HG02852 (cell line): ENCODE measurements around the gene GAST.
A peak's percentile ranks its signal among the peaks of the same experiment; 100 is the strongest.

Experiments
- ATAC-seq: cut with Tn5 transposase; IDR thresholded peaks from one replicate; pipeline ENCODE4 v1.9.1; 2021; ENCODE audit warnings: mild to moderate bottlenecking, moderate library complexity; ENCODE audit not compliant: unreplicated experiment

The GAST gene

GRCh38 chr17:41707803-41708669 lies 4.1 kb upstream of the GAST start:
- no peak for ATAC-seq

GRCh38 chr17:41710472-41711090 lies 1.6 kb upstream of the GAST start:
- no peak for ATAC-seq

GRCh38 chr17:41717408-41718286 lies 5.5 kb downstream of the GAST start:
- ATAC-seq = no peak

DNA sequence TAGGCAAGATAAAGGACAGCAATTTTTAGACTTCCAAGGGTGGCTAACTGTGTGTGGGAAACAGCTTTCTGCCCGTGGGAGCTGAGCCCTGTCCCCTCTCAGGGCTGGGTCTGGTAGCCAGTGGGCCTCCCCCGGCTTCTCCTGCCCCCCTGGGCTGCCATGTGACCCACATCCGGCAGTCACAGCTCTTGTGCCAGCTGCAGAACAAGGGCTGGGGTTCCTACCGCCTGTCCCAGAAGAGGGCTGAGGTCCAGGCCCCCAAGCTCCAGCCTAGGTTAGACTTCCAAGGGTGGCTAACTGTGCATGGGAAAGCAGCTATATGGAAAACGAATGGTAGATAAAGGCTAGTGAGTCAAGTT lies 6.1 kb downstream of the GAST start:
- no peak for ATAC-seq

DNA sequence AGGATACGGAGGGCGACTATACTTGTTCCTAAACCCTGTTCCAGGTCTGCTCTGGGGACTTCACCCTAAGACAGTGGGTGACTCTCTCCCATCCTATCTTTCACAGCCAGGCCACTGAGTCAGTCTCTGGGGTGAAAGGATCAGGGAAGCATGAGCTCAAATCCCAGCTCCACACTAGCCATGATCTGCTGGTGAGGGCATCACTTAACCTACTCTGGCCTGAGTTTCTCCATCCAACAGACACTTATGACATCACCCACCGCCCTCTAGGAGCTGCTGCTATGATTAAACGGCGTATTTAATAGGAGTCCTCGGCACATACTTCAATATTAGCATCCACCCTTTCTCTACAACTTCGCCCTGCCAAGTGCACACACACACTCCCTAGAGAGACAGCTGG lies 10.1 kb downstream of the GAST start:
- ATAC-seq = no peak

DNA sequence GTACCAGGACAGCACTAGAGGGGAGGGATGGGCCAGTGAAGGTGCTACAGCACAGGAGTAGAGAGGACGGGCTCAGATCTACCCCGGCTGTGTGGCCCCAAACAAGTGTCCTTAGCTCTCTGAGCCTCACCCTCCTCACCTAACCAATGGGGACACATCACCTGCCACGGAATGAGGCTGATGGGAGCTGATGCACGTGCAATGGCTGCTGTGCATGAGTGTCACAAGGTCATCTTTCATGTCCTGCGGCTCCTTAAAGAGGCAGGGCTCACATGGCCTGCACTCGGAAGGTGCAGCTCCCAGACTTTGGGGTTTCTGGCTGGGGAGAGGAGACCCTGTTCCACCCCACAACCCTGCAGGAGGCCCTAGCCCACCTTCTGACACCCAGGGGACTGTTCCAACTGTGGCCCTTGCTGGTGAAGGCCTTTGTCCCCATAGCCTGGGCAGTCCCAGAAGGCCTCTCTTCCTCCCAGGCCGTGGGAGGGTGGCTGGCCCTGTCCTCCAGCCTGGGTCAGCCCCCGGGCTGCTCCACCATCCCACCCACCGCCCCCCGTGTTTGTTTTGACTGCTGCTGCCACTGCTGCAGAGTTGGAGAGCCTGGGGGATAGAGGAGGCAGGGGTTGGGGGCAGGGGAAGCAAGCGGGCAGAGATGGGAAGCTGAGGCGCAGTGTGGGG lies 11.8 kb downstream of the GAST start:
- ATAC-seq = no peak

GRCh38 chr17:41724476-41725050 lies 12.4 kb downstream of the GAST start:
- no peak for ATAC-seq

GRCh38 chr17:41725134-41725533 lies 13.0 kb downstream of the GAST start:
- no peak for ATAC-seq

- no peak for ATAC-seq
Measured at GRCh38 chr17:41728056-41728455, 15.9 kb downstream of the GAST start.

GRCh38 chr17:41730479-41730878 lies 18.3 kb downstream of the GAST start:
- no peak for ATAC-seq

DNA sequence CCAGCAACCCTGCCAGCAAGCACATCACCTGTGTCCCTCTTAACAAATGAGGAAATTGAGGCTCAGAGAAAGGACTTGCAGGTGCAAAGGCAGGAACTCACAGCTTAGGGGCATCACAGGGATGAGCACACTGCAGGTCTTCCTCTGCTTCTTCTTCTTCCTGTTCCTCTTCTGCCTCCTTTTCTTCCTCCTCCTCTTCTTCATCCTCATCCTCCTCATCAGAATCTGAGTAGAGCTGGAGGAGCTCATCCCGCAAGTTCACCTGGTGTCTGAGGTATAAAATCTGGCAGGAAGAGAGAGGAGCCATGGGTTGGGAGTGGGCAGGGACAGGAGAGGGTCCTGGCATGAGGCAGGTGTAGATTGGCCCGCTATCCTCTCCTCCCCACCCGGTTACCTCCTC lies 19.7 kb downstream of the GAST start:
- no peak for ATAC-seq

DNA sequence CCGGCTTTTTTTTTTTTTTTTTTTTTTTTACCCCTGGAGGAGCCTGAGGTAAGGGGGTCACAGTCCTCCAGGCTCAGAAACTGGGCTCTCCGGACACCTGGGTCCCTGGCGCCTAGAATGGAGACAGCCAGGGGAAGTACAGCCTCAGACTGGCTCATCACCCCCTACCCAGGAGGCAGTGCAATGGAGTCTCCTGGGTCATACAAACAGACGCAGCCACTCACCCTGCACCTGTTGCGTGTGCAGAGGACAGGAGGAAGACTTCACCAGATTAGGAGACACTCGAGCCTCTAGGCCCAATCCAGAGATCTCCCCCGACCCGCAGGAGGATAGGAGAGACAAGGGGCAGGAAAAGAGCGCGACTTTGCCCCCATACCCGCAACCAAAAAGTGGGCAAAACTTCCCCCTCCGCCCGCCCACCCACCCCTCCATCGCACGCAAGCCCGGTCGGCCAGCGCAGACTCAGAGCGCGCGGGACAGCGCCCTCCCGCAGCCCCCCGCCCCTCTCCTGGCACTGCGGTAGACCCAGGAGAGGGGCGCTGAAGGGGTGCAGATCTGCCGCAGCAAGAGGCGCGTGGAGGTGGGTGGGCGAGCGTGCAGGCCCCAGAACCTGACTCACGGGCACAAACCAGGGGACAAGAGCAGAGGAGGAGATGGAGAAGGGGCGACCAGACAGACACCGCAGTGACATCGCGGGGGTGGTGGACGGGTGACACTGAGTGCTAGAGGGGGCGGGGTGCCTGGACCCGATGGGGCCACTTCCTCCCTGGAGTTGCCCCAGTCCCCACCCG lies 21.4 kb downstream of the GAST start:
- no peak for ATAC-seq

- ATAC-seq = no peak
Measured at GRCh38 chr17:41734139-41734948, 22.2 kb downstream of the GAST start, which contains the start of gene HAP1. Gene HAP1 (minus strand): TSS chr17:41734643. CDS start chr17:41734634, 9 bp downstream.

GRCh38 chr17:41734949-41735313 lies 22.8 kb downstream of the GAST start:
- no peak for ATAC-seq

DNA sequence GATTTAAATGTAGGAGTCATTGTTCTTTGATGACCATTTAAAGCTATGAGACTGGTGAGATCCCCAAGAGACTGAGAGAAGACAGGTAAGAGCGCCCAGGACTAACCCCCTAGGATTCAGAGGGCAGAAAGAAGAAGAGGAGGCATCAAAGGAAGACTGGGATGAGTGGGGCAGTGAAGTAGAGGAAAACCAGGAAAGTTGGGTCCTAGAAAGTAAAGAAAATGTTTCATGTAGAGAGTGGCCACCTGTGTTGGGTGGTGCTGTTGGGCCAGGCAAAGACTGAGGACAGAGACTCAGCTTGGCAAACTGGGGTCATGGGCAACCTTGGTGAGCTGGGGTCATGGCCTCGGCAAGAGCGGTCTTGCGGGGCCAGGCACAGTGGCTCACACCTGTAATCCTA lies 23.6 kb downstream of the GAST start:
- no peak for ATAC-seq

GRCh38 chr17:41736983-41737679 lies 25.0 kb downstream of the GAST start:
- no peak for ATAC-seq

- no peak for ATAC-seq
Measured at GRCh38 chr17:41737680-41738023, 25.5 kb downstream of the GAST start.

DNA sequence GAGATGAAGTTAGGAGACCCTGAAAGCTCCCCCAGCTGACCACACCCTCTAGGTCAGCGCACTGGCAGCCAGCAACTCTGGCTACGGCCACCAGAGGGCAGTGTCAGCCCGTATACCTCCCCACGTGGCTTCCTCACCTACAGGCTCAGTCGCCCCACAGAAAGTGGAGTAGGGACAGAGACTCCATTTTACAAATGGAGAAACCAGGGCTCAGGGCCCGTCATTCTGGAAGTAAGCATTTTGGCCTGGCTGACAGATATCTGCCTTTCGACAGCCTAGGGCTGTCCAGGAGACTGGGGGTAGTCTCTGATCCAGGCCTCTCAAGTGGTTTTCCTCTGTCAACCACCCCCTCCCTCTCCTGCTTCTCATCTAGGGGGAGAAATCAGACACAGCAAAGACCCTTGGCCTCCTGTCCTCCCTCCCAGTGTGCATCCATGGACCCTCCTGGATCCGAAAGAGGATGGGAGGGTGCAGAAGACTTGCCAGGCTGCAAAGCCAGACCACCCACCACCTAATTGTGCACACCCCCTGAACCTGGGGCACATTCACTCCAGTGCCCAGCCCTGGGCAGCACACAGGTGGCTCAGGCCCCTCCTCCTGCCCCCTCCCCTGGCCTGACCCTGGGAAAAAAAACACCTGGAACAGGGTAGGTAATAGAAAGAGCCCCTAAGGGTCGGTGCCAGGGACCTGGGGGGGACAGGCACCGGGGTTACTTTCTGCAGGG lies 26.1 kb downstream of the GAST start:
- ATAC-seq = peak; percentile 66
